COLO829 (cell line): ENCODE results near the gene PHYH.
"Not testable (repeated sequence)": the region's sequence is repeated elsewhere in the genome, so short reads cannot be mapped to it uniquely, and the experiment has no call there.

Source experiments
- DNase-seq: peaks from one replicate; pipeline ENCODE4 v3.0.0; 2012; ENCODE audit warnings: low spot score

The PHYH gene

DNA sequence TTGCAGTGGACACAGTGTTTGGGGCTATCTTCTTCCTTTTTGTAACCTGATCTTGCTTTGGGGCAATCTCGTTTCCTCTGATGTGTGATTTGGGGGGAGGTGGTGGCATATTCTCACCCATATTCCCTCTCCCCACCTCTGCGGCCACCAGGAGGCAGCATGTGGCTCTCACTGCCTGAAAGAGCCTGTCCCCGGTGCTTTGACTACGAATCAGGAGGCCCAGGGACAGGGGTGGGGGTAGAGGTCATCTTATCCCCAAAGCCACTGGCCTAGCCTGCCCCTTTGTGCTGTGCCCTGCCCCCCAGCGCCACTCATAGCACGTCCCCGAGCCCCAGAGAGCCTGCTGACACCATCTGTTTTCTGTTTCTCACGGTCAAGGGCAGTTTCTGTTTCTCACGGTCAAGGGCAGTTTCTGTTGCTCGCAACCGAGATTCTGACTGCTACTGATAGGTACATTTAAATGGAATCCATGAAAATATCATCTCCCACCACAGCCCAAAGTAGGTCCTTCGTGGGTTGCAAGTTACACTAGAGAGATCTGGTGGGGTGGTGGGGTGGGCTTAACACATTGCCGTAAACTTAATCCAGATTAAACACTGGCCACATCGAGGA, 28.2 kb downstream of the PHYH start:
- DNase-seq: no peak

GRCh38 chr10:13270877-13271551, 28.9 kb downstream of the PHYH start:
- no peak for DNase-seq

GRCh38 chr10:13268841-13269240, 31.0 kb downstream of the PHYH start:
- DNase-seq: no peak

DNA sequence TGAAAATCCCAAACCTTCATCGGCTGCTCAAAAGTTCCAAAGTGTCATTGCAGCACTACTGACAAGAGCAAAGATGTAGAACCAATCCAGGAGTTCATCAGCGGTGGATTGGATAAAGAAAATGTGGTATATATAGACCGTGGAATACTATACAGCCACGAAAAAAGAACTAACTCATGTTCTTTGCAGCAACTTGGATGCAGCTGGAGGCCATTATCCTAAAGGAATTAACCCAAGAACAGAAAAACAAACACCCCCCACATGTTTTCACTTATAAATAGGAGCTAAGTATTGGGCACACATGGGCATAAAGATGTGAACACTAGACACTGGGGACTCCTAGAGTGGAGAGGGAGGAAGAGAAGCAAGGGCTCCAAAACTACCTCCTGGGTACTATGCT, 31.6 kb downstream of the PHYH start:
- no peak for DNase-seq

DNA sequence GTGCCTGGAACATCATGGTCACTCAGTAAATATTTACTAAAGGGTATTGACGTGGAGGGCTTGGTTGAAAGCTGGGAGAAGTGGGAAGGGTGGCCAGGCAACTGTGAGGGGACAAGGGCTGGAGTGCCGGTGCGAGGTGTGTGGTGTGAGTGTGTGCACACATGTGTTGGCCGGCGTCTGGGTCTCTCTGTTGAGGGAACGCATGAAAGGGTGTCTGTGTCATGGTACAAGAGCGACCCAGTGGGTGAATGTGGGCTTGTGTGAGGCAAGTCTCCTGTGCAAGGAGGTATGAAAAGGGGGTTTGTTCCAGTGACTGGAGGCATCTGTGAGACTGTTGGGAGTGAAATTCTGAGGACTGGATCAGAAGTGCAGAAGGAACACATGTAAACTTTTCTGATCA, 36.3 kb downstream of the PHYH start:
- DNase-seq: no peak

GRCh38 chr10:13262433-13262832, 37.4 kb downstream of the PHYH start:
- no peak for DNase-seq

DNA sequence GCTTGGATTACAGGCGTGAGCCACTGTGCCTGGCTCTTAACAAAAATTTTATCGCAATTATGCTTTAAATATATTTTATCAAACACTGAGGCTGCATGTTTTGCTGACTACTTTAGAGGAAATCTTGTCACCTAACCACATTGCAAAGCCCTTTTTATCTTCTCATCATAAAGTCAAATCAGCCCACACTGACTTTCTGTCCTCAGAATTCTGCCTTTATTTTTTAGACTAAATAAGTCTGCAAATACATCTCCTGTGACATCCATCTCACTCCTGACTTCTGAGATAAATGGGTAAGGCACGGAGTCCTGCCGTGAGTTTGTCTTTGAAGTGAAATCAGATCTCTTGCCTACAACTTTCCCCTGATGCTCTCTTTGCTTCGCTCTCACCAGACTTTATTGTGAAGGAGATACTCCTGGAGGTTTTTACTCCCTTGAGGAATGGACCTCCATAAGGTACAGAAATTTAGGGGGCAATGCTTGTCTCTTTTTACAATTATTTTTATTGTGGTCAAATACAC, 42.2 kb downstream of the PHYH start:
- DNase-seq: no peak

GRCh38 chr10:13256627-13257026, 43.2 kb downstream of the PHYH start:
- DNase-seq: no peak

DNA sequence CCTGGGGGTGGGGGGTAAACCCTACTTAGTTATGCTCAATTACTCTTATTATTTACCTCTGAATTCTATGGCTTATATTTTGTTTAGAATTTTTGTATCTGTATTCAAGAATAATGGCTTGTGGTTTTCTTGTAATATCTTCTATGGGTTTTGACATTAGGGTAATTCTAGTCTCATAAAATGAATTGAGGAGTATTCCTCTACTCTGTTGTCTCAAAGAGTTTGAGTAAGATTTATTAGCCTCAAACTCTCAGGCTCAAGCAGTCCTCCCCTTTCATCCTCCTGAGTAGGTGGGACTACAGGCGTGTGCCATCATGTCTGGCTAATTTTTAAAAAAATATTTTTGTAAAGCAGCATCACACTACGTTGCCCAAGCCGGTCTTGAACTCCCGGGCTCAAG, 46.1 kb downstream of the PHYH start:
- DNase-seq: no peak

GRCh38 chr10:13247784-13248183, 52.1 kb downstream of the PHYH start:
- DNase-seq: no peak

DNA sequence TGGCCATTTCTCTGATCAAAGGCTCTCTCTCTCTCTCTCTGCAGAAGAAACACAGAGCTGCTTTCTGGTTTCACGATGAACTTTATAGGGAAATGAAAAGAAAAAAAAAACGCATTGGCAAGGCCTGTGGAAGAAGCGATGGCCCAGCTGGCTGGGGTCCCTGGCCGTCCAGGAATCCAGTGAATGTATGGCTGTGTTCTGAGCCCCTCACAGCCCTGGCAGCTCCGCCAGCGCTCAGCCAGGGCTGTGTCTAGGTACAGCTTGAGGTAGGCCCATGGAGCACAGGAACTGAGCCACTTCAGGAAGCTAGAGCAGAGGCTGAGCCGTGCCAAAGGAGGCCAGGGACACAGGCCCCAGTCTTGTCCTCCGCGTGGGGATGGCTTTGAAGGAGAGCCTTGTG, 52.6 kb downstream of the PHYH start:
- DNase-seq: no peak

DNA sequence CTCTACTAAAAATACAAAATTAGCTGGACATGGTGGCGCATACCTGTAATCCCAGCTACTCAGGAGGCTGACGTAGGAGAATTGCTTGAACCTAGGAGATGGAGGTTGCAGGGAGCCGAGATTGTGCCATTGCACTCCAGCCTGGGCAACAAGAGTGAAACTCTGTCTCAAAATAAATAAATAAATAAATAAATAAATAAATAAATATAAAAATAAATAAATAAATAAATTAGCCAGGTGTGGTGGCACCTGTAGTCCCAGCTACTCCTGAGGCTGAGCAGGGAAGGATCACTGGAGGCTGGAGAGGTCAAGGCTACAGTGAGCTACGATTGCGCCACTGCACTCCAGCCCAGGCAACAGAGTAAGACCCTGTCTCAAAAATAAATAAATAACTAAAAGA, 57.6 kb downstream of the PHYH start:
- DNase-seq: not testable (repeated sequence)

DNA sequence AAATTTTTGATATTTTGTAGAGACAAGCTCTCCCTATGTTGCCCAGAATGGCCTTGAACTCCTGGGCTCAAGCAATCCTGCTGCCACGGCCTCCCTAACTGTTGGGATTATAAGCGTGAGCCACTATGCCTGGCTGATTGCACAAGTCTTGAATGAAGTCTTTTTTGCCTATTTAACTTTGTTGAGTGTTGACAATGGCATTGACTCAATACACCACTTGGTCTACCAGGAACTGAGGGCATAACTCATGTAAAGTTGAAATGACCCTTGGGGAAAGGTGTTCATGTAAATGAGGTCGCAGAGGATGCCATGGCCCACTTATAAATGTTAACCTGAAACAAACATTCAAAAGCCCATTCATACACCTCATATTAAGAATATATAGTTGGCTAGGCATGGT, 58.3 kb downstream of the PHYH start:
- DNase-seq: no peak

GRCh38 chr10:13239923-13240322, 59.9 kb downstream of the PHYH start:
- DNase-seq: no peak

GRCh38 chr10:13238271-13239077, 61.4 kb downstream of the PHYH start:
- DNase-seq: no peak

DNA sequence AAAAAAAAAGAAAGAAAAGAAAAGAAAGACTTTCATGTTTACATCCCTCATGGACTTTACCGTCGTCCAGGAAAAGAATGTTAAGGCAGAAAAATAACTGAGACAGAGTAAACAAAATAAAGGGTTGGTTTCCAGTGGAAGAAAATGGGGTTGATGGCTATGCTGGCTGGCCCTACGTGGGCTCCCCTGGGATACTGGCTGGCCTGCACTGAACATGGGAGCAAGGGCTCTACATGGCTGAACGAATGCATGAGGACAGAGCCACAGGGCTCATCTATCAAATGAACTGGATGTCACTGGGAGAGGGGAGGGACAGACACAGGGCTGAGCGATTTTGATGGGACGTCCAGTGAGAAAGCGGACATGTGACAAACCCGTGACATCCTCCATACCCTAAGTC, 63.2 kb downstream of the PHYH start:
- no peak for DNase-seq

DNA sequence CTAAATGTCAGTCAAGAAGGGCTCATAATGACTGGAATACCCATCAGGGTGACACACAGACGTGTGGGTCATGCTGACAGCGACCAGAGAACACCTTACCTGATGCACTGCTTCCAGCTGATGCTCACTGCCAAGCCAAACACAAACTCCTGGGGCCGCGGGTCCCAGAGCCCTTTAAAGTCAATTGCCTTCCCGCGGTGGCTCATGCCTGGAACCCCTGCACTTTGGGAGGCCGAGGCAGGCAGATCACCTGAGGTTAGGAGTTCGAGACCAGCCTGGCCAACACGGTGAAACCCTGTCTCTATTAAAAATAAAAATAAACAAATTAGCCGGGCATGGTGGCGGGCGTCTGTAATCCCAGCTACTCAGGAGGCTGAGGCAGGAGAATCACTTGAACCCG, 65.1 kb downstream of the PHYH start:
- not testable (repeated sequence) for DNase-seq

DNA sequence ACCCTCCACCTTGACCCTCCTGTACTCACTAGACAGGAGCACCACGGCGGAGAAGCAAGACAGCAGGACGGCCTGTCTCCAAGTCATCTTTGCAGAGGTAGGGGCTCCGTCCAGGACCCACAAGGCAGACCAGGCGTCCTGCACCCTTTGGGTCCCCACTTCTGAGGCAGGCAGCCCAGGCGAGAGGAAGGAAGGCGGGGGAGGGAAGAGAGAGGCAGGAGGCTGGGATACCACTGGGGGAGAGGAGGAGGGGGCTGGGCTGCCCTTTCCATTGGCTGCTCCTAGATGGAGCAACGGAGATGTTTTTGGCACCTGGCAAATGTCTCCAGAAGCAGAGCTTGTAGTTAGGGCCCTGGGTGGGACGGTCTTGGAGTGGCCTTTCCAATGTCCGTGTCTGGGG, 65.7 kb downstream of the PHYH start, which contains the start of gene UCMA:
TSS of gene UCMA (minus strand) at position 203 of the 400 bp plus-strand sequence. CDS start at position 87, 116 bp downstream.
- DNase-seq: no peak

DNA sequence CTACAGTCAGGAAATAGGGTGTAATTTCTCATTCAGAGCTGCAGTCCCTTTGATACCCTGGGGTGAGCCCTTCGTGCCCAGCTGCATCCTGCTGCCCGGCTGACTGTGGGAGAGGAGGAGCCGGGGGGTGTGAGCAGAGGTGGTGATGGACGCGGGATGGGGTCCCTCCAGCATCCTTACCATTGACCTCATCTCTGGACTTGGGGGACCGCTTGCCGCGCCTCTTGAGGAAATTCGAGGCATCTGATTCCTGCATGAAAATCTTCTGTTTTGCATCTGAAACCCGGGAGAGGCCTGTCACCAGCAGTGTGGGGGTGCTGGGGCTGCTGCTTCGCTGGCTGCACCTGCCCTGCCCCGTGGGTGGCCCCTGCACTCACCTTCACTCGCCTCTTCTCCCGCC, 66.5 kb downstream of the PHYH start:
- no peak for DNase-seq

DNA sequence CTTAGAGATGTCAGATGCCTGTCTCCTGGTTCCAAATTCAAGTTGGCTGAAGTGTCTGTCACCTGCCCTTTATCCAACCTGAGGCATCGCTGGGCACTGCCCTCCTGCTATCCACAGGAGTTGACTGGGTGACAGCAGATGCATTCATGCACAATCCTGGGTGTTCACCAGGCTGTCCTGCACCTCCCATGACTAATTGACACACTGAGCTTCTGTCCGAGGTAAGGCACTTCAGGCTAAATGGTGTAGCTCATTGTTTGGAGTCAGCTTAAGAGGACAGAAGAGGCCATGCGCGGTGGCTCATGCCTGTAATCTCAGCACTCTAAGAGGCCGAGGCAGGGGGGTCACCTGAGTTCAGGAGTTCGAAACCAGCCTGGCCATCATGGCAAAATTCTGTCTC, 68.1 kb downstream of the PHYH start:
- no peak for DNase-seq

- no peak for DNase-seq
These were observed 68.7 kb downstream of the PHYH start for GRCh38 chr10:13231190-13231589.
